CD8-positive, alpha-beta memory T cell (primary cell): ENCODE results near the gene IBA57. TPM values are rescaled to one million over a fixed set of nuclear protein-coding genes. Genes with fewer than 3 reads are reported as not detected.

Experiments used
- CTCF ChIA-PET: fragments of 350-600 bp; sonication (Branson Sonifier 250); formaldehyde crosslinking; loops from one replicate; lab custom pipeline; 2021; ENCODE audit warnings: antibody characterized with exemption; lab: Charles Lee
- POLR2A ChIA-PET: fragments of 350-600 bp; sonication (Branson Sonifier 250); formaldehyde crosslinking; loops from one replicate; lab custom pipeline; 2021; ENCODE audit warnings: antibody characterized with exemption; lab: Charles Lee
- DNase-seq, 5 donors: peaks; one replicate each; pipeline versions ENCODE4 v3.0.0 to v3.0.0-alpha.2; 2020 to 2022; ENCODE audit warnings: mixed read lengths in 1 of 5
- H3K27ac ChIP-seq: one replicate; pipeline ENCODE4 v1.7.0; 2013; ENCODE audit warnings: low read depth, mild to moderate bottlenecking, low read length, moderate library complexity
- H3K27me3 ChIP-seq: 2 replicates; pipeline ENCODE4 v1.7.0; 2013; ENCODE audit warnings: low read length, mild to moderate bottlenecking; ENCODE audit not compliant: insufficient read depth, poor library complexity, severe bottlenecking
- H3K36me3 ChIP-seq: 2 replicates; pipeline ENCODE4 v1.7.0; 2013; ENCODE audit warnings: mild to moderate bottlenecking, low read length, moderate library complexity; ENCODE audit not compliant: insufficient read depth
- H3K4me1 ChIP-seq: 2 replicates; pipeline ENCODE4 v1.7.0; 2013; ENCODE audit warnings: mild to moderate bottlenecking, low read length, moderate library complexity; ENCODE audit not compliant: insufficient read depth
- H3K4me3 ChIP-seq: 2 replicates; pipeline ENCODE4 v1.7.0; 2013; ENCODE audit warnings: mild to moderate bottlenecking, low read length
- H3K9me3 ChIP-seq: 2 replicates; pipeline ENCODE4 v1.7.0; 2013; ENCODE audit warnings: mild to moderate bottlenecking, low read length
- H3K27ac Mint-ChIP-seq, 8 donors: one replicate each; pipeline ENCODE4 v1.8.0; 2020 to 2021; ENCODE audit warnings: mixed read lengths in 8 of 8, mild to moderate bottlenecking in 6 of 8, inconsistent platforms in 3 of 8, moderate library complexity in 3 of 8
- H3K27me3 Mint-ChIP-seq, 2 donors: one replicate each; pipeline ENCODE4 v1.8.0; 2020 to 2021; ENCODE audit warnings: mixed read lengths in 2 of 2, mild to moderate bottlenecking in 1 of 2, moderate library complexity in 1 of 2
- H3K36me3 Mint-ChIP-seq, 3 donors: one replicate each; pipeline ENCODE4 v1.8.0; 2020 to 2021; ENCODE audit warnings: mixed read lengths in 3 of 3, inconsistent platforms in 1 of 3, mild to moderate bottlenecking in 1 of 3
- H3K4me1 Mint-ChIP-seq, 3 donors: one replicate each; pipeline ENCODE4 v1.8.0; 2020 to 2021; ENCODE audit warnings: mixed read lengths in 3 of 3, inconsistent platforms in 1 of 3, mild to moderate bottlenecking in 1 of 3
- H3K4me3 Mint-ChIP-seq, 7 donors: one replicate each; pipeline ENCODE4 v1.8.0; 2020 to 2021; ENCODE audit warnings: mixed read lengths in 7 of 7, mild to moderate bottlenecking in 6 of 7, moderate library complexity in 4 of 7, inconsistent platforms in 2 of 7
- H3K9me3 Mint-ChIP-seq, 5 donors: one replicate each; pipeline ENCODE4 v1.8.0; 2020 to 2022; ENCODE audit warnings: mixed read lengths in 5 of 5, mild to moderate bottlenecking in 3 of 5, moderate library complexity in 2 of 5, inconsistent platforms in 1 of 5
- polyA plus RNA-seq: library from polyadenylated mRNA; unstranded; fragments of 300-500 nt; fragmentation: Illumina TruSeq; gene quantifications from one replicate; pipeline ENCODE4 v1.2.3, GENCODE V29; 2021
- total RNA-seq, 2 experiments: library from RNA; stranded (reverse); gene quantifications; one replicate each; pipeline ENCODE4 v1.2.3, GENCODE V29; 2021

Gene IBA57
- total and polyA plus RNA-seq, 3 experiments from 2014 or later = 5.4 to 13.6 (median 12.6) TPM

DNA sequence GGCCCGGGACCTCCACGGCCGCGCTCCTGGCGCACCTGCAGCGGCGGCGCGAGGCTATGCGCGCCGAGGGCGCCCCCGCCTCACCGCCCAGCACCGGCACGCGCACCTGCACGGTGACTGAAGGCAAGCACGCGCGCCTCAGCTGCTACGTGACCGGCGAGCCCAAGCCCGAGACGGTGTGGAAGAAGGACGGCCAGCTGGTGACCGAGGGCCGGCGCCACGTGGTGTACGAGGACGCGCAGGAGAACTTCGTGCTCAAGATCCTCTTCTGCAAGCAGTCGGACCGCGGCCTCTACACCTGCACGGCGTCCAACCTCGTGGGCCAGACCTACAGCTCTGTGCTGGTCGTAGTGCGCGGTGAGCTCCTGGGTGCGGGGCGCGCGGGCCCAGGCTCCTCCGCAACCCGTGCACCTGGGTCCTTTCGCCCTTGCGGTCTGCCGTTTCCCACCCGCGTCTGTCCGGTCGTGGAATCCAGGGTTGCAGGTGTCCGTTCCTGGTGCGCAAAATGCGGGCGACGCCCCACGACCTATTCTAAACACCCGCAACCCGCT is 46.9 kb downstream of the IBA57 start:
- no peak for DNase-seq
- no peak overlapping the region for H3K4me3 ChIP-seq
- Mint-ChIP-seq H3K4me3 (peak overlapping the region in 4 of 7 donors; percentile 83 to 94 (median 92)), H3K27ac (no peak overlapping the region), H3K9me3 (no peaks in the 10 kb centered on the region), H3K4me1 (peaks cover 0 to 16% (median 7%) of the 10 kb centered on the region in 3 donors), H3K36me3 (peaks cover 0 to 8% (median under 1%) of the 10 kb centered on the region in 3 donors), H3K27me3 (peaks cover 0 to 5% of the 10 kb centered on the region in 2 donors)
- H3K9me3 ChIP-seq = no peaks in the 10 kb centered on the region
- no peak overlapping the region for H3K27ac ChIP-seq
- CTCF ChIA-PET = interaction anchor here (0.8 kb wide), 1 partner anchor 288 kb away, joined by 3 read pairs; no protein-coding TSS in a partner anchor
- no peaks in the 10 kb centered on the region for H3K27me3 ChIP-seq
- no peaks in the 10 kb centered on the region for H3K36me3 ChIP-seq
- no peaks in the 10 kb centered on the region for H3K4me1 ChIP-seq
- POLR2A ChIA-PET = interaction anchor here (1.5 kb wide), 1 partner anchor 63 kb away, joined by 4 read pairs; no protein-coding TSS in a partner anchor

DNA sequence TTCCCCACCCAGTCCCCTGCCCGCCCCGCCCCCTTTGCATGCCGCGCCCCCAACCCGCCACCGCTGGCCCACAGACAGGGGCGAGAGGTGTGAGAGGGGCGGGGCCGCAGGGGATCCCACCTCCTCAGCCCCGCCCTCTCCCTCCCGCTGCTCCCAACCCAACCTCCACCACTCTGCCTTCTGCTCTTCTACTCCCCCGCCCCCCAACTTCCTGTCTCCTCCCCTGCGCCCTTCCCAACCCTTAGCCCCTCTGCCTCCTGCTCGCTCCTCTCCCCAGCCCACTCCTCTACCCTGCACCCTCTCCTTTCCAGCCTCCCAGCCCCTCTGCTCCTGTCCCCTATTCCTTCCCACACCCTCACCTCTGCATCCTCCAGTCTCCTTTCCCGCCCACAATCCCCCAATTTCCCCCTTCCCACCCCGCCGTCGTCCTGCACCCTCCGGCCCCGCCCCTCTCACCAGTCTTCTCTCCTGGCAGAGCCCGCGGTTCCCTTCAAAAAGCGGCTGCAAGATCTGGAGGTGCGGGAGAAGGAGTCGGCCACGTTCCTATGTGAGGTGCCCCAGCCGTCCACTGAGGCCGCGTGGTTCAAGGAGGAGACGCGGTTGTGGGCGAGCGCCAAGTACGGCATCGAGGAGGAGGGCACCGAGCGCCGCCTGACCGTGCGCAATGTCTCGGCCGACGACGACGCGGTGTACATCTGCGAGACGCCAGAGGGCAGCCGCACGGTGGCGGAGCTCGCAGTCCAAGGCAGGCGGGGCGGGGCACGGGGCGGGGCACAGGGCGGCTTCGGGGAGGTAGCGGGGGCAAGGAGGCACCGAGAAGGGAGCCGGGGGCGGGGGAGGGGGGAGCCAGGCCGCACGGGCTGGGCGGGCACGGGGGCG is 47.6 kb downstream of the IBA57 start:
- H3K36me3 Mint-ChIP-seq = peaks cover 0 to 12% (median 3%) of the 10 kb centered on the region in 3 donors
- no peaks in the 10 kb centered on the region for H3K27me3 ChIP-seq
- no peaks in the 10 kb centered on the region for H3K4me1 ChIP-seq
- no peaks in the 10 kb centered on the region for H3K36me3 ChIP-seq
- no peaks in the 10 kb centered on the region for H3K9me3 Mint-ChIP-seq
- peak overlapping the region; percentile 66 for H3K4me3 ChIP-seq
- peaks cover 0 to 3% of the 10 kb centered on the region in 2 donors for H3K27me3 Mint-ChIP-seq
- POLR2A ChIA-PET = interaction anchor here (0.5 to 1.8 kb wide), 5 partner anchors 27 to 1346 kb away, joined by 3 to 4 read pairs (median 3); partner anchors contain the start of gene ABCB10
- no peaks in the 10 kb centered on the region for H3K9me3 ChIP-seq
- H3K4me3 Mint-ChIP-seq = peak overlapping the region; percentile 83 to 94 (median 91)
- H3K27ac ChIP-seq = peak overlapping the region; percentile 48
- H3K27ac Mint-ChIP-seq = peak overlapping the region; percentile 66 to 98 (median 90)
- H3K4me1 Mint-ChIP-seq = peaks cover 0 to 18% (median 7%) of the 10 kb centered on the region in 3 donors
- CTCF ChIA-PET = interaction anchor here (0.7 to 2.0 kb wide), 17 partner anchors 10 to 288 kb away, joined by 3 to 8 read pairs (median 4); partner anchors contain the start of genes IBA57 and RNF187
- peak; percentile 82 to 94 (median 86) for DNase-seq

DNA sequence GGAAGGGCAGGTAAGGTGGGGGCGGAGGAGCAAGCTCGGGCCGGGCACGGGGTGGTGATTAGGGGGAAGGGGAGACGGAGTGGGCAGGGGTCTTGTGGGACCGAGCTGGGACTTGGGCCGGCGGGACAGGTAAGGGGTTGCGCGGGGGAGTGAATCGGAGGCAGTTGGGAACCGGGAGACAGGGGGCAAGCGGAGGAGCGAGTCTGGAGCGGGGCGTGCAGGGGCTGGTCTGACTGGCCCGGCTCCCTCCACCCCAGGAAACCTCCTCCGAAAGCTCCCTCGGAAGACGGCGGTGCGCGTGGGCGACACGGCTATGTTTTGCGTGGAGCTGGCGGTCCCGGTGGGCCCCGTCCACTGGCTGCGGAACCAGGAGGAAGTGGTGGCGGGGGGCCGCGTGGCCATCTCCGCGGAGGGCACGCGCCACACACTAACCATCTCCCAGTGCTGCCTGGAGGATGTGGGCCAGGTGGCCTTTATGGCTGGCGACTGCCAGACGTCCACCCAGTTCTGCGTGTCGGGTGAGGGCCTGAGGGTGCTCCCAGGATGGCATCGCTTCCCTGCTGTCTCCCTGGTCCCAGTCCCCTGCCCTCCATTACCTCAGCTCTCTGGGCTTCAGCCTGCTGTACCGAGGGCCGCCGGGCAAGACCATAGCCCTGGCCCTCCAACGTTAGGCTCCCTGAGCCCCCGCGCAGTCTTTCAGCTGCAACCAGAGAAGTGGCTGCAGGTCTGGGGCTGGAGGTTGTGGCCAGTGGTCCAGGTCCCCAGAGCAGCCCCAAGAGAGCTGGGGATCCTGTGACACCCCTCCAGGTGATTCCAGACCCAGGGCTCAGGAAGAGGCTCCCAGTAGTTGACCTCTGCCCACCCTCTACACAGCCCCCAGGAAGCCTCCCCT is 48.6 kb downstream of the IBA57 start:
- peak overlapping the region in 1 of 8 donors; percentile 3 for H3K27ac Mint-ChIP-seq

DNA sequence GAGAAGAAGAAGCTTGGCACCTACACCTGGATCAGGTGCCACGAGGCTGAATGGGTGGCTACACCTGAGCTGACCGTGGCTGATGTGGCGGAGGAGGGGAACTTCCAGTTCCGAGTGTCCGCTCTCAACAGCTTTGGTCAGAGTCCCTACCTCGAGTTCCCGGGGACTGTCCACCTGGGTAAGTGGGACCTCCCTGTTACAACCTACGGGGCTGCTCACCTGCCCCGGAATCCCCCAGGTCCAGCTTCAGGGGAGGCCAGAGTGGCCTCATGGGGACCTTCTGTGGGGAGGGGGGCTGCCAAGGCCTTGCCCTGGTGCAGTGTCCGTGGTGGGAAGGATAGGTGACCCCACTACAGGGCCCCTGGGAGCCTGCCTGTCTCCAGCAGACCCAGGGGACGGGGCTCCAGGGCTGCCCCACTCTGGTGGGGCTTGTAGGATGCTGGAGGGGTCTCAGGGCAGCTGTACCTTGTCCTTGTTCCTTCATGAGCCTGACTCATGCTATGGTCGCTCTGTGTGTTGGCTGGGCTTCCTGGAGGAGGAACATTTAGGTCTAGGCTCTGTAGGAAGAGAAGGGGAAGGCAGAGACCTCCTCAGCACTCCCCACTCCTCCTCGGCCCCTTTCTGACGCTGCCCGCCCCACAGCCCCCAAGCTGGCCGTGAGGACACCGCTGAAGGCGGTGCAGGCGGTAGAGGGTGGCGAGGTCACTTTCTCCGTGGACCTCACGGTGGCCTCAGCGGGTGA is 49.5 kb downstream of the IBA57 start:
- Histone ChIP-seq H3K9me3 (no peaks in the 10 kb centered on the region), H3K4me1 (no peaks in the 10 kb centered on the region), H3K27me3 (no peaks in the 10 kb centered on the region), H3K4me3 (no peak overlapping the region), H3K36me3 (no peaks in the 10 kb centered on the region), H3K27ac (no peak overlapping the region)
- Mint-ChIP-seq H3K4me3 (peak overlapping the region in 3 of 7 donors; percentile 12 to 66 (median 39)), H3K27me3 (peaks cover 0 to 3% of the 10 kb centered on the region in 2 donors), H3K9me3 (no peaks in the 10 kb centered on the region), H3K27ac (no peak overlapping the region), H3K4me1 (peaks cover 0 to 18% (median 7%) of the 10 kb centered on the region in 3 donors), H3K36me3 (peaks cover 0 to 31% (median 7%) of the 10 kb centered on the region in 3 donors)
- no peak for DNase-seq
- ChIA-PET CTCF (interaction anchor here (1.3 to 2.0 kb wide), 6 partner anchors 49 to 300 kb away, joined by 3 to 8 read pairs (median 6); partner anchors contain the start of gene RNF187), POLR2A (interaction anchor here (0.6 to 1.8 kb wide), 2 partner anchors 48 to 192 kb away, joined by 4 to 7 read pairs; partner anchors contain the start of gene TRIM11)

More for the DNA sequence above, 48.6 kb downstream of the IBA57 start:
- H3K27ac ChIP-seq = no peak overlapping the region
- H3K9me3 ChIP-seq = no peaks in the 10 kb centered on the region
- no peaks in the 10 kb centered on the region for H3K36me3 ChIP-seq
- Mint-ChIP-seq H3K4me3 (peak overlapping the region; percentile 65 to 94 (median 73)), H3K4me1 (peaks cover 0 to 18% (median 7%) of the 10 kb centered on the region in 3 donors), H3K27me3 (peaks cover 0 to 3% of the 10 kb centered on the region in 2 donors), H3K36me3 (peaks cover 0 to 22% (median 7%) of the 10 kb centered on the region in 3 donors), H3K9me3 (no peaks in the 10 kb centered on the region)
- H3K27me3 ChIP-seq = no peaks in the 10 kb centered on the region
- POLR2A ChIA-PET = interaction anchor here (0.5 to 1.8 kb wide), 4 partner anchors 28 to 350 kb away, joined by 3 to 4 read pairs (median 4); no protein-coding TSS in a partner anchor
- H3K4me1 ChIP-seq = no peaks in the 10 kb centered on the region
- H3K4me3 ChIP-seq = no peak overlapping the region
- CTCF ChIA-PET = interaction anchor here (0.7 to 2.0 kb wide), 17 partner anchors 11 to 301 kb away, joined by 3 to 8 read pairs (median 4); partner anchors contain the start of genes IBA57 and RNF187
- DNase-seq = no peak

DNA sequence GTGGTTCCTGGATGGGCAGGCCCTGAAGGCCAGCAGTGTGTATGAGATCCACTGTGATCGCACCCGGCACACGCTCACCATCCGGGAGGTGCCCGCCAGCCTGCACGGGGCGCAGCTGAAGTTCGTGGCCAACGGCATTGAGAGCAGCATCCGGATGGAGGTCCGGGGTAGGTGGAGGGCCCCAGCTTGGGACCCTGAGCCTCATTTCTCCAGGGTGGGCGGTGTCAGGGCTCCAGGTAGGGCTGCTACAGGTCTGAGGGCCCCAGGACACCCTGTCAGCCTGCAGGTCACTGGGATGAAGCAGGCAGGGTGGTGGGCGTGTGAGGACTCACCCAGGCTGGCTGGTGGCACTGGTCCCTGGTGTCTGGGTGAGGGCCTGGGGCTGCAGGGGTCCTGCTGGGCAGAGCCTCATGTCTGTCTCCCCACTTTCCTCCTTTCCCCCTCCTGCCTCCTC is 50.1 kb downstream of the IBA57 start:
- Histone ChIP-seq H3K4me1 (no peaks in the 10 kb centered on the region), H3K27me3 (no peaks in the 10 kb centered on the region), H3K36me3 (no peaks in the 10 kb centered on the region), H3K4me3 (no peak overlapping the region), H3K9me3 (no peaks in the 10 kb centered on the region), H3K27ac (no peak overlapping the region)
- POLR2A ChIA-PET = no interaction called here
- peak overlapping the region in 5 of 7 donors; percentile 6 to 78 (median 40) for H3K4me3 Mint-ChIP-seq
- DNase-seq = no peak
- CTCF ChIA-PET = interaction anchor here (1.3 to 1.5 kb wide), 2 partner anchors 85 to 299 kb away, joined by 3 to 4 read pairs; no protein-coding TSS in a partner anchor
- peaks cover 0 to 18% (median 7%) of the 10 kb centered on the region in 3 donors for H3K4me1 Mint-ChIP-seq
- peaks cover 0 to 37% (median 7%) of the 10 kb centered on the region in 3 donors for H3K36me3 Mint-ChIP-seq
- no peaks in the 10 kb centered on the region for H3K9me3 Mint-ChIP-seq
- peaks cover 0 to 3% of the 10 kb centered on the region in 2 donors for H3K27me3 Mint-ChIP-seq
- H3K27ac Mint-ChIP-seq = peak overlapping the region in 5 of 8 donors; percentile 8 to 85 (median 64)

DNA sequence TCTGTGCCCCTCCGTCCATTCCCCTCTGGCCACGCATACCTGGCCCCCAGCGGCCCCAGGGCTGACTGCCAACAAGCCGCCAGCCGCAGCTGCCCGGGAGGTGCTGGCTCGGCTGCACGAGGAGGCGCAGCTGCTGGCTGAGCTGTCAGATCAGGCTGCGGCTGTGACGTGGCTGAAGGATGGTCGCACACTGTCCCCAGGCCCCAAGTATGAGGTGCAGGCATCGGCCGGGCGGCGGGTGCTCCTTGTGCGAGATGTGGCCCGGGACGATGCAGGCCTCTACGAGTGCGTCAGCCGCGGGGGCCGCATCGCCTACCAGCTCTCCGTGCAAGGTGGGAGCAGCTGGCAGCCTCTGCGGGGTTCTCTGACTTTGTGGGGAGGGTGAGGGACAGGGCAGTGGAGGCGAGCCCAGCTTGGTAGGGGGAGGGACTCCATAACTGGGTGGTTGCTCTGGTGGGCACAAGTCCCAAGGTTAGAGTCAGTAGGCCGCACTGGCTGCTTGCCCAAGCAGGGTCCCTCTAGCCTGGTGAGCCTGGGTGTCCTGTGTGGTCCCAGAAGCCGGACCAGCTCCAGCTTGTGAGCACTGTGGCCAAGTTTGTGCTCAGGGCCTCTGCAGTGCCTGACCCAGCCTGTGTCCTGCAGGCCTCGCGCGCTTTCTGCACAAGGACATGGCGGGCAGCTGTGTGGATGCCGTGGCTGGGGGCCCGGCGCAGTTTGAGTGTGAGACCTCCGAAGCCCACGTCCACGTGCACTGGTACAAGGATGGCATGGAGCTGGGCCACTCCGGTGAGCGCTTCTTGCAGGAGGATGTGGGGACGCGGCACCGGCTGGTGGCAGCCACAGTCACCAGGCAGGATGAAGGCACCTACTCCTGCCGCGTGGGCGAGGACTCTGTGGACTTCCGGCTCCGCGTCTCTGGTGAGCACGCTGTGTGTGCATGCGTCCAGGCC is 51.0 kb downstream of the IBA57 start:
- Histone ChIP-seq H3K9me3 (no peaks in the 10 kb centered on the region), H3K27ac (no peak overlapping the region), H3K36me3 (no peaks in the 10 kb centered on the region), H3K4me1 (no peaks in the 10 kb centered on the region), H3K4me3 (no peak overlapping the region), H3K27me3 (no peaks in the 10 kb centered on the region)
- Mint-ChIP-seq H3K4me3 (peak overlapping the region in 1 of 7 donors; percentile 78), H3K4me1 (peaks cover 0 to 16% (median 4%) of the 10 kb centered on the region in 3 donors), H3K27ac (peak overlapping the region in 3 of 8 donors; percentile 16 to 69 (median 24)), H3K36me3 (peaks cover 0 to 43% (median 7%) of the 10 kb centered on the region in 3 donors), H3K27me3 (no peaks in the 10 kb centered on the region), H3K9me3 (no peaks in the 10 kb centered on the region)
- ChIA-PET CTCF (interaction anchor here (0.8 to 1.3 kb wide), 2 partner anchors 52 to 86 kb away, joined by 3 read pairs; partner anchors contain the start of gene IBA57), POLR2A (no interaction called here)
- DNase-seq = no peak
